ENCODE measurements around the gene BCAR3.

GRCh38 chr1:93519199-93519829 lies 162.3 kb downstream of the BCAR3 start:
- TF ChIP-seq, protein P1, sequence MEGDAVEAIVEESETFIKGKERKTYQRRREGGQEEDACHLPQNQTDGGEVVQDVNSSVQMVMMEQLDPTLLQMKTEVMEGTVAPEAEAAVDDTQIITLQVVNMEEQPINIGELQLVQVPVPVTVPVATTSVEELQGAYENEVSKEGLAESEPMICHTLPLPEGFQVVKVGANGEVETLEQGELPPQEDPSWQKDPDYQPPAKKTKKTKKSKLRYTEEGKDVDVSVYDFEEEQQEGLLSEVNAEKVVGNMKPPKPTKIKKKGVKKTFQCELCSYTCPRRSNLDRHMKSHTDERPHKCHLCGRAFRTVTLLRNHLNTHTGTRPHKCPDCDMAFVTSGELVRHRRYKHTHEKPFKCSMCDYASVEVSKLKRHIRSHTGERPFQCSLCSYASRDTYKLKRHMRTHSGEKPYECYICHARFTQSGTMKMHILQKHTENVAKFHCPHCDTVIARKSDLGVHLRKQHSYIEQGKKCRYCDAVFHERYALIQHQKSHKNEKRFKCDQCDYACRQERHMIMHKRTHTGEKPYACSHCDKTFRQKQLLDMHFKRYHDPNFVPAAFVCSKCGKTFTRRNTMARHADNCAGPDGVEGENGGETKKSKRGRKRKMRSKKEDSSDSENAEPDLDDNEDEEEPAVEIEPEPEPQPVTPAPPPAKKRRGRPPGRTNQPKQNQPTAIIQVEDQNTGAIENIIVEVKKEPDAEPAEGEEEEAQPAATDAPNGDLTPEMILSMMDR (IDR thresholded peaks at IDR 0.05; ENCODE audit: borderline replicate concordance, extremely low read depth, low read length, poor library complexity, severe bottlenecking): no peak
- TF ChIP-seq EZH2 (IDR thresholded peaks at IDR 0.05; ENCODE audit: borderline replicate concordance, low read depth, low read length, severe bottlenecking): no peak
